Smooth muscle cell (in vitro differentiated cells): Measurements from ENCODE around the gene CD70. TPM values are rescaled to one million over a fixed set of nuclear protein-coding genes. Genes with fewer than 3 reads are reported as not detected.

Source experiments
- DNase-seq: peaks from one replicate; lab custom pipeline; 2025; ENCODE audit not compliant: unreplicated experiment; lab: John Stamatoyannopoulos, UW
- H2AFZ ChIP-seq: fragments of 200-600 bp; sonication (generic); 2 replicates; pipeline ENCODE4 v1.6.0; 2016; ENCODE audit warnings: antibody characterized with exemption, low read depth, mild to moderate bottlenecking
- H3F3A ChIP-seq: fragments of 200-600 bp; sonication (generic); 2 replicates; pipeline ENCODE4 v1.6.0; 2017; ENCODE audit warnings: antibody characterized with exemption, low read depth
- H3K27ac ChIP-seq: fragments of 200-600 bp; sonication (generic); 2 replicates; pipeline ENCODE4 v1.5.1; 2016; ENCODE audit warnings: low read depth, mild to moderate bottlenecking
- H3K27me3 ChIP-seq: fragments of 200-600 bp; sonication (generic); 2 replicates; pipeline ENCODE4 v1.6.1; 2016; ENCODE audit warnings: low read depth, mild to moderate bottlenecking
- H3K36me3 ChIP-seq: fragments of 200-600 bp; sonication (generic); 2 replicates; pipeline ENCODE4 v1.5.1; 2016; ENCODE audit warnings: low read depth
- H3K4me1 ChIP-seq: fragments of 200-600 bp; sonication (generic); 2 replicates; pipeline ENCODE4 v1.5.1; 2016; ENCODE audit warnings: low read depth
- H3K4me2 ChIP-seq: fragments of 200-600 bp; sonication (generic); 2 replicates; pipeline ENCODE4 v1.6.0; 2016; ENCODE audit warnings: mild to moderate bottlenecking
- H3K4me3 ChIP-seq: fragments of 200-600 bp; sonication (generic); 2 replicates; pipeline ENCODE4 v1.5.1; 2016; ENCODE audit warnings: mild to moderate bottlenecking
- H3K79me2 ChIP-seq: fragments of 200-600 bp; sonication (generic); 2 replicates; pipeline ENCODE4 v1.6.0; 2016; ENCODE audit warnings: low read depth, mild to moderate bottlenecking
- H3K9ac ChIP-seq: fragments of 200-600 bp; sonication (generic); 2 replicates; pipeline ENCODE4 v1.6.0; 2016; ENCODE audit warnings: low read depth
- H3K9me3 ChIP-seq: fragments of 200-600 bp; sonication (generic); replicated peaks from 2 replicates; pipeline ENCODE4 v1.5.1; 2016; ENCODE audit warnings: low read depth
- H4K20me1 ChIP-seq: fragments of 200-600 bp; sonication (generic); 2 replicates; pipeline ENCODE4 v1.6.0; 2016; ENCODE audit warnings: low read depth
- CTCF ChIP-seq: fragments of 200-600 bp; sonication (generic); IDR thresholded peaks from 2 replicates; pipeline ENCODE4 v1.5.1; 2017; ENCODE audit warnings: borderline replicate concordance, mild to moderate bottlenecking, antibody characterized with exemption; ENCODE audit not compliant: insufficient read depth, poor library complexity, severe bottlenecking
- WGBS: methylation state at CpG from one replicate; pipeline ENCODE4 v1.1.7; 2016; ENCODE audit warnings: low lambda C conversion rate; 5-methylcytosine and 5-hydroxymethylcytosine counted together
- polyA plus RNA-seq: library from polyadenylated mRNA; unstranded; fragments of >200 nt; fragmentation: Nextera tagmentation; extraction: Ambion mirVana; gene quantifications from 2 replicates; pipeline ENCODE4 v1.2.1, GENCODE V29; 2016
- small RNA-seq: library from RNA; depleted of rRNA; stranded (forward); fragments of <200 nt; gene quantifications from one replicate; pipeline ENCODE3, GENCODE V24; 2014
- total RNA-seq: library from RNA; depleted of rRNA; stranded (reverse); fragments of >200 nt; gene quantifications from 2 replicates; pipeline ENCODE4 v1.2.3, GENCODE V29; 2014

Gene CD70
- total and polyA plus RNA-seq, 2 experiments from 2014 or later = 0.54 TPM; not detected in 1

- Histone ChIP-seq H3K9me3 (no peaks in the 10 kb centered on the region), H3K9ac (no peak overlapping the region), H3K27ac (no peak overlapping the region), H3F3A (no peaks in the 10 kb centered on the region), H3K36me3 (no peaks in the 10 kb centered on the region), H3K79me2 (no peaks in the 10 kb centered on the region), H2AFZ (no peak overlapping the region), H3K4me1 (no peaks in the 10 kb centered on the region), H3K4me2 (no peak overlapping the region), H3K27me3 (no peaks in the 10 kb centered on the region), H4K20me1 (no peaks in the 10 kb centered on the region), H3K4me3 (no peak overlapping the region)
- 84% methylated on average over 13 of the region's 13 CpGs for WGBS
- no peak for TF ChIP-seq CTCF
- DNase-seq = no peak
Observed at GRCh38 chr19:6540918-6541689, 49.8 kb downstream of the CD70 start.

- Histone ChIP-seq H3K9ac (no peak overlapping the region), H3K79me2 (no peaks in the 10 kb centered on the region), H2AFZ (no peak overlapping the region), H3K36me3 (no peaks in the 10 kb centered on the region), H3K9me3 (no peaks in the 10 kb centered on the region), H4K20me1 (no peaks in the 10 kb centered on the region), H3F3A (no peaks in the 10 kb centered on the region), H3K4me2 (no peak overlapping the region), H3K27ac (no peak overlapping the region), H3K4me3 (no peak overlapping the region), H3K4me1 (no peaks in the 10 kb centered on the region), H3K27me3 (peaks cover 5% of the 10 kb centered on the region)
- DNase-seq = no peak
- no peak for TF ChIP-seq CTCF
- WGBS = 88% methylated on average over 6 of the region's 6 CpGs
Observed at GRCh38 chr19:6539514-6539913, 51.4 kb downstream of the CD70 start.

Small RNA genes within 50 kb of the gene (small RNA-seq; reads per million reads assigned to genes)
- gene RF00019 = not detected

Other genes starting within 250 kb of the CD70 start
- gene CLPP, start 229.6 kb downstream of the CD70 start, total RNA-seq = 59.1 and 85.9 TPM in 2 replicates
- gene CLPP, start 229.6 kb downstream of the CD70 start, polyA plus RNA-seq = 117 and 118 TPM in 2 replicates
- gene ALKBH7, start 218.4 kb downstream of the CD70 start, total RNA-seq = 34.4 and 38.2 TPM in 2 replicates
- 100 and 103 TPM in 2 replicates for gene ALKBH7, start 218.4 kb downstream of the CD70 start, polyA plus RNA-seq
- 0.67 and 1.2 TPM in 2 replicates for gene PSPN, start 215.2 kb downstream of the CD70 start, total RNA-seq
- 2.0 and 2.1 TPM in 2 replicates for gene PSPN, start 215.2 kb downstream of the CD70 start, polyA plus RNA-seq
- gene GTF2F1, start 198.0 kb downstream of the CD70 start, total RNA-seq = 35.6 and 65.8 TPM in 2 replicates
- 34.7 and 43.0 TPM in 2 replicates for gene GTF2F1, start 198.0 kb downstream of the CD70 start, polyA plus RNA-seq
- gene KHSRP, start 166.3 kb downstream of the CD70 start, total RNA-seq = 59.1 and 88.3 TPM in 2 replicates
- 169 and 179 TPM in 2 replicates for gene KHSRP, start 166.3 kb downstream of the CD70 start, polyA plus RNA-seq
- gene SLC25A41, start 157.4 kb downstream of the CD70 start, total RNA-seq = not detected in 2 replicates
- 0.30 and 0.57 TPM in 2 replicates for gene SLC25A41, start 157.4 kb downstream of the CD70 start, polyA plus RNA-seq
- 34.2 and 57.1 TPM in 2 replicates for gene SLC25A23, start 131.4 kb downstream of the CD70 start, total RNA-seq
- gene SLC25A23, start 131.4 kb downstream of the CD70 start, polyA plus RNA-seq = 46.9 and 58.7 TPM in 2 replicates
- 4.0 and 7.8 TPM in 2 replicates for gene CRB3, start 126.9 kb downstream of the CD70 start, total RNA-seq
- gene CRB3, start 126.9 kb downstream of the CD70 start, polyA plus RNA-seq = 2.5 and 12.1 TPM in 2 replicates
- 0.04 TPM in 1 of 2 replicates, not detected in the other for gene DENND1C, start 109.4 kb downstream of the CD70 start, total RNA-seq
- 0.67 and 3.3 TPM in 2 replicates for gene DENND1C, start 109.4 kb downstream of the CD70 start, polyA plus RNA-seq
- not detected in 2 replicates for gene TUBB4A, start 88.8 kb downstream of the CD70 start, total RNA-seq
- gene TUBB4A, start 88.8 kb downstream of the CD70 start, polyA plus RNA-seq = not detected in 2 replicates
- gene TNFSF9, start 60.1 kb downstream of the CD70 start, total RNA-seq = 1.3 and 3.4 TPM in 2 replicates
- gene TNFSF9, start 60.1 kb downstream of the CD70 start, polyA plus RNA-seq = 4.6 and 7.3 TPM in 2 replicates
- not detected in 2 replicates for gene TNFSF14, start 79.0 kb upstream of the CD70 start, total RNA-seq
- gene TNFSF14, start 79.0 kb upstream of the CD70 start, polyA plus RNA-seq = not detected in 2 replicates
- gene C3, start 129.5 kb upstream of the CD70 start, total RNA-seq = 10.0 and 25.1 TPM in 2 replicates
- 6.4 and 8.8 TPM in 2 replicates for gene C3, start 129.5 kb upstream of the CD70 start, polyA plus RNA-seq
- gene GPR108, start 146.4 kb upstream of the CD70 start, total RNA-seq = 34.4 and 51.3 TPM in 2 replicates
- 62.1 and 75.1 TPM in 2 replicates for gene GPR108, start 146.4 kb upstream of the CD70 start, polyA plus RNA-seq
- 55.0 and 57.8 TPM in 2 replicates for gene TRIP10, start 148.5 kb upstream of the CD70 start, total RNA-seq
- 67.8 and 89.8 TPM in 2 replicates for gene TRIP10, start 148.5 kb upstream of the CD70 start, polyA plus RNA-seq
- 6.5 and 9.3 TPM in 2 replicates for gene SH2D3A, start 176.3 kb upstream of the CD70 start, total RNA-seq
- gene SH2D3A, start 176.3 kb upstream of the CD70 start, polyA plus RNA-seq = 6.2 and 15.8 TPM in 2 replicates
- gene VAV1, start 181.6 kb upstream of the CD70 start, total RNA-seq = not detected in 2 replicates
- not detected in 2 replicates for gene VAV1, start 181.6 kb upstream of the CD70 start, polyA plus RNA-seq